Measurements from ENCODE around the gene ACER3.

ACER3 gene

GRCh38 chr11:76916712-76917111 is 56.0 kb downstream of the ACER3 start:
- DNase-seq (ENCODE audit: low spot score): no peak
- TF ChIP-seq, protein P1, sequence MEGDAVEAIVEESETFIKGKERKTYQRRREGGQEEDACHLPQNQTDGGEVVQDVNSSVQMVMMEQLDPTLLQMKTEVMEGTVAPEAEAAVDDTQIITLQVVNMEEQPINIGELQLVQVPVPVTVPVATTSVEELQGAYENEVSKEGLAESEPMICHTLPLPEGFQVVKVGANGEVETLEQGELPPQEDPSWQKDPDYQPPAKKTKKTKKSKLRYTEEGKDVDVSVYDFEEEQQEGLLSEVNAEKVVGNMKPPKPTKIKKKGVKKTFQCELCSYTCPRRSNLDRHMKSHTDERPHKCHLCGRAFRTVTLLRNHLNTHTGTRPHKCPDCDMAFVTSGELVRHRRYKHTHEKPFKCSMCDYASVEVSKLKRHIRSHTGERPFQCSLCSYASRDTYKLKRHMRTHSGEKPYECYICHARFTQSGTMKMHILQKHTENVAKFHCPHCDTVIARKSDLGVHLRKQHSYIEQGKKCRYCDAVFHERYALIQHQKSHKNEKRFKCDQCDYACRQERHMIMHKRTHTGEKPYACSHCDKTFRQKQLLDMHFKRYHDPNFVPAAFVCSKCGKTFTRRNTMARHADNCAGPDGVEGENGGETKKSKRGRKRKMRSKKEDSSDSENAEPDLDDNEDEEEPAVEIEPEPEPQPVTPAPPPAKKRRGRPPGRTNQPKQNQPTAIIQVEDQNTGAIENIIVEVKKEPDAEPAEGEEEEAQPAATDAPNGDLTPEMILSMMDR (IDR thresholded peaks at IDR 0.05; ENCODE audit: borderline replicate concordance, control extremely low read depth, extremely low read depth, insufficient read depth, missing control alignments): no peak
- in situ Hi-C loops (cut with MboI; ENCODE audit: low sequenced_read_pairs, unreplicated experiment): loop anchor here (10.0 kb wide), 1 partner anchor 102 kb away; no protein-coding TSS in a partner anchor

DNA sequence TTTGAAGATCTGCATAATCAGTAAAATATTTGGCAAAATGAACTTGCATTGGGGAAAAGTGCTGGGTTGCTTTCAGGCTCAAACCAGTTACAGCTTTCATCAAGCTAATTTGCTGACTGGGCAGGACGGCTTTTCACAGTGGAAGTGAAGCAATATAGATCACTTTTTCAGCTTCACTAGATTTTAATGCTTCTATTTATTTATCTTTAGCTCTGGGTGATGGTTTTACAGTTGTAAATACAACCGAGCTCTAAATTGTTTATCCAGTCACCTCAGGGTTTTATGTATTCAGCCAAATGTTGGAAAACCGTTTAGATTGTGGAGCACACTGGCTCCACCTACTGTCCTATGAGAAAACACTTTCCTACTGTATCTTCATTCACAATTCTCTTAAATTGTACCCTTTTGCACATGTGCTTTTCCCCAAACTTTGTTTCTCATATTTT is 58.2 kb downstream of the ACER3 start:
- DNase-seq (ENCODE audit: low spot score): peak; percentile 37
- TF ChIP-seq, protein P1 (IDR thresholded peaks at IDR 0.05; ENCODE audit: borderline replicate concordance, control extremely low read depth, extremely low read depth, insufficient read depth, missing control alignments): peak; percentile 26
- in situ Hi-C loops (cut with MboI; ENCODE audit: low sequenced_read_pairs, unreplicated experiment): loop anchor here (10.0 kb wide), 1 partner anchor 104 kb away; no protein-coding TSS in a partner anchor

DNA sequence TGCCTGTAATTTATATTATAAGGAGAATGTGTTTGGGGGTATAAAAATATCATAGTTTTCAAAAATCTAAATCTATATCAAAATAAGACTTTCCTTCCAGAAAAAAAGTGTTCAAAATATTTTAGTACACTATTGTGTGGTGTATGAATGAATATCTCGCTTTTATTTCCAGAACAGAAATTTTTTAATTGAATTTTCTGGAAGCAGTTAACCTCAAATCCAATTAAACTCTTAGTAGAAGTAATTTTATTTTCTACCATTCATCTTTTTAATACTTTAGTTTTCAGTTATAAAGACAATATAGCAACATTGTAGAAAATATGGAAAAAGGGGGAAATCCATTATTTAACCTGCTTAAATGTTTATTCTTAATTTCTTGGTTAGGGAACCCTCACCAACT is 58.7 kb downstream of the ACER3 start:
- DNase-seq (ENCODE audit: low spot score): no peak
- TF ChIP-seq, protein P1 (IDR thresholded peaks at IDR 0.05; ENCODE audit: borderline replicate concordance, control extremely low read depth, extremely low read depth, insufficient read depth, missing control alignments): no peak
- in situ Hi-C loops (cut with MboI; ENCODE audit: low sequenced_read_pairs, unreplicated experiment): loop anchor here (10.0 kb wide), 1 partner anchor 105 kb away; no protein-coding TSS in a partner anchor

DNA sequence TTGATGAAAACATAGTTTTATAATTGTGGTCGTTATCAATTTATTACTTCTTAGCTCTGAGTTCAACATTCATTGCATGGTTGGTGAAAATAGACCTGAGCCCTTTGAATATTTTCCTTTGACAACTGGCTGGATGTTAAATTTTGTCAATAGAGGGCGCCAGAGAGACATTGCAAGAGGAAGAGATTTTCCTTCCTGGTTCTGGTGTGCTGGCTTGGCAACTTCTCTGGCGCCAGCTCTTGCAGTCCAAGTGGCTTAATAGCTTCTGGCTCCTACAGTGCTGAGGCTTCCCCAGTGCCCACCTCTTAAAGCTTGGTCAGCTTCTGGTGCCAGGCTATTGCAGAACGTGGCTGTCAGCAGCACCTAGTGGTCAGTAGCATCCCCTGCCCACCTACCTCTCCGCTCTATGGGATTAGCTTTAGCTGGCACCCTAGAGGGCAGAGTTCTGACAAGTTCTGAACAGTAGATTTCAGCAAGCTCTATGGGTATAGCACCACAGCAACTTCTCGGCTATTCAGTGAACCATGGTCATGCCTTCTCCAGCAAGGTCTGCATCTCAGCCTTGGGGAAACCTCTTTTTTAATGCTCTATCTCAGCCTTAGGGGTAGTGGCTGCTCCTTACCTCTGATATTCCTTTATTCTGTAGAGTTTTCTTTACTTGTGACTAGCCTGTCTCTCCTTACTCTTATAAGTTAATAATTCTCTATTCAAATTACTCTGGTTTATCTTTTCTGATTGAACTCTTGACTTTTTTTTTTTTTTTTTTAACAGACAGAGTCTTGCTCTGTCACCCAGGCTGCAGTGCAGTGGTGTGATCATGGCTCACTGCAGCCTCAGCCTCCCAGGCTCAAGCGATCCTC is 59.4 kb downstream of the ACER3 start:
- TF ChIP-seq, protein P1 (IDR thresholded peaks at IDR 0.05; ENCODE audit: borderline replicate concordance, control extremely low read depth, extremely low read depth, insufficient read depth, missing control alignments): peak; percentile 59
- in situ Hi-C loops (cut with MboI; ENCODE audit: low sequenced_read_pairs, unreplicated experiment): loop anchor here (10.0 kb wide), 1 partner anchor 105 kb away; no protein-coding TSS in a partner anchor
- DNase-seq (ENCODE audit: low spot score): peak; percentile 56

DNA sequence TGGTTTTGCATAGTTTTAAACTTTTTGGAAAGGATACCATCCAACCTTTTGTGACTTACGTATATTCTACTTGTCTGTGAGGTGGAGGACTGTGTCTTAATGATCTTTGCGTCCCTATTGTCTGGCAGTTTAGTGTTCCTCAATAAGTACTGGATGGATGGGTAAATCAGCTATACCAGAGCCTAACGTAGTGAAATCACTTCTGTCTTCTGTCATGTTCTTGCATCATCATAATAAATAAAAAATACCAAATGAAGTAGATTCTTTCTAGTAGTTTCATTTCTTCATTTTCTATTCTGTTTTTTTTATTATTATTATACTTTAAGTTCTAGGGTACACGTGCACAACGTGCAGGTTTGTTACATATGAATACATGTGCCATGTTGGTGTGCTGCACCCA is 66.4 kb downstream of the ACER3 start:
- DNase-seq (ENCODE audit: low spot score): no peak
- TF ChIP-seq, protein P1 (IDR thresholded peaks at IDR 0.05; ENCODE audit: borderline replicate concordance, control extremely low read depth, extremely low read depth, insufficient read depth, missing control alignments): no peak
- in situ Hi-C loops (cut with MboI; ENCODE audit: low sequenced_read_pairs, unreplicated experiment): no loop called here

GRCh38 chr11:76935042-76935441 is 74.3 kb downstream of the ACER3 start:
- TF ChIP-seq, protein P1 (IDR thresholded peaks at IDR 0.05; ENCODE audit: borderline replicate concordance, control extremely low read depth, extremely low read depth, insufficient read depth, missing control alignments): no peak
- no peak for DNase-seq (ENCODE audit: low spot score)
- in situ Hi-C loops (cut with MboI; ENCODE audit: low sequenced_read_pairs, unreplicated experiment): no loop called here

Data from GM13976 (cell line).